Pancreas (tissue), 10 donors: Measurements from ENCODE around the gene TNFSF11. TPM values are rescaled to one million over a fixed set of nuclear protein-coding genes. Genes with fewer than 3 reads are reported as not detected.

Experiments
- ATAC-seq, 4 donors: fragments of 200-7000 bp; cut with Tn5 transposase; one replicate each; pipeline versions ENCODE4 v1.8.0 to v1.9.1; 2020; ENCODE audit warnings: mild to moderate bottlenecking in 4 of 4, moderate library complexity in 4 of 4
- DNase-seq, 6 donors: peaks; one replicate each; pipeline ENCODE4 v3.0.0-alpha.2; 2020
- FAIRE-seq: peaks from 2 replicates; lab custom pipeline; 2012; peaks lifted over from hg19 to GRCh38; lab: Jason Lieb, UNC
- H3K27ac ChIP-seq, 4 donors: fragments of 200-600 bp; sonication (generic); 1 replicate in 3 of 4; 2 replicates in 1 of 4; pipeline versions ENCODE4 v1.5.0 to v1.8.0; 2020
- H3K27me3 ChIP-seq, 4 donors: fragments of 200-600 bp; one replicate each; pipeline ENCODE4 v1.8.0; 2021
- H3K36me3 ChIP-seq, 3 donors: fragments of 200-600 bp; sonication (generic) in 1 of 3; one replicate each; pipeline versions ENCODE4 v1.5.0 to v1.8.0; 2020 to 2021
- H3K4me1 ChIP-seq, 3 donors: fragments of 200-600 bp; one replicate each; pipeline ENCODE4 v1.8.0; 2021
- H3K4me3 ChIP-seq, 4 donors: fragments of 200-600 bp; sonication (generic) in 2 of 4; one replicate each; pipeline versions ENCODE4 v1.5.0 to v1.8.0; 2020 to 2021
- H3K9me3 ChIP-seq, 4 donors: fragments of 200-600 bp; one replicate each; pipeline ENCODE4 v1.8.0; 2021
- CTCF ChIP-seq, 4 donors: fragments of 200-600 bp; sonication (generic) in 3 of 4; IDR thresholded peaks; one replicate each; pipeline versions ENCODE4 v1.5.0 to v1.8.0; 2021; ENCODE audit warnings: antibody characterized with exemption in 4 of 4
- WGBS, 2 donors: extraction: QIAGEN DNeasy Blood & Tissue Kit; methylation state at CpG; one replicate each; pipeline ENCODE4 v1.1.7; 2013; 5-methylcytosine and 5-hydroxymethylcytosine counted together
- intact Hi-C, 3 donors: fragments of 100-400 bp; cut with DNase I; formaldehyde crosslinking; loops; one replicate each; pipeline versions ENCODE4 v1.11.1 to v1.14.2; 2022
- polyA plus RNA-seq, 2 donors: library from polyadenylated mRNA; stranded (reverse); fragments of 200-250 nt; gene quantifications; one replicate each; pipeline ENCODE4 v1.2.3, GENCODE V29; 2013
- total RNA-seq, 6 donors: library from RNA; stranded (reverse); fragmentation: NEBNext Ultra II Directional in 4 of 6; extraction: Animal tissue kit (Norgen Biotek cat#: 25700) in 4 of 6; gene quantifications; one replicate each; pipeline versions ENCODE4 v1.2.1 to v1.2.4, GENCODE V29; 2021 to 2023
- donor health status: healthy with polysubstance abuse.
- donor health status: DM: no; HTN: no; CAD: no; lungs with moderate emphysema.
- donor health status: DM: no; HTN: no; CAD: no.
- donor health status: control.
- donor health status: control.
- donor health status: Bipolar disorder and iron deficiency.
- donor health status: DM: yes; HTN: yes; CAD: no.
- donor health status: DM: no; HTN: no; CAD: no.
- donor health status: DM: no; HTN: no; CAD: no.
- donor health status: DM: yes; HTN: yes; CAD: no.

TNFSF11 gene
- total and polyA plus RNA-seq, 8 donors, result 0.11 to 1.1 (median 0.26) TPM; not detected in 3

- ATAC-seq (no peak), DNase-seq (no peak), FAIRE-seq (no peak)
- no peak overlapping the region for H3K27ac ChIP-seq
- H3K4me3 ChIP-seq, result no peak overlapping the region
- no peaks in the 10 kb centered on the region for H3K27me3 ChIP-seq
- TF ChIP-seq CTCF (IDR thresholded peaks at IDR 0.05), result no peak
- intact Hi-C loops, result no loop called here
- no peaks in the 10 kb centered on the region for H3K36me3 ChIP-seq
- H3K4me1 ChIP-seq, result no peaks in the 10 kb centered on the region
- WGBS, 2 donors, result 47 to 51% methylated on average over 3 of the region's 3 CpGs
- no peaks in the 10 kb centered on the region for H3K9me3 ChIP-seq
Measured at GRCh38 chr13:42526804-42527203, 47.1 kb upstream of the TNFSF11 start.

- no peak for TF ChIP-seq CTCF (IDR thresholded peaks at IDR 0.05)
- FAIRE-seq (peak; percentile 37), ATAC-seq (no peak), DNase-seq (no peak)
- H3K27me3 ChIP-seq, result no peaks in the 10 kb centered on the region
- WGBS, 2 donors, result 51 to 53% methylated on average over 4 of the region's 4 CpGs
- H3K36me3 ChIP-seq, result no peaks in the 10 kb centered on the region
- no peak overlapping the region for H3K4me3 ChIP-seq
- H3K4me1 ChIP-seq, result no peaks in the 10 kb centered on the region
- H3K27ac ChIP-seq, result no peak overlapping the region
- intact Hi-C loops, result no loop called here
- H3K9me3 ChIP-seq, result no peaks in the 10 kb centered on the region
Measured at GRCh38 chr13:42532561-42533335, 41.2 kb upstream of the TNFSF11 start.

GRCh38 chr13:42533336-42533591 lies 40.7 kb upstream of the TNFSF11 start:
- Histone ChIP-seq H3K27me3 (no peaks in the 10 kb centered on the region), H3K4me3 (no peak overlapping the region), H3K9me3 (no peaks in the 10 kb centered on the region), H3K36me3 (no peaks in the 10 kb centered on the region), H3K27ac (no peak overlapping the region), H3K4me1 (no peaks in the 10 kb centered on the region)
- FAIRE-seq (no peak), DNase-seq (no peak), ATAC-seq (no peak)
- WGBS, 2 donors, result 93 to 96% methylated on average over 1 of the region's 1 CpG
- TF ChIP-seq CTCF (IDR thresholded peaks at IDR 0.05), result no peak
- intact Hi-C loops, result no loop called here

- no peak for ATAC-seq
- intact Hi-C loops, result no loop called here
- H3K36me3 ChIP-seq, result no peaks in the 10 kb centered on the region
- no peak overlapping the region for H3K27ac ChIP-seq
- no peaks in the 10 kb centered on the region for H3K4me1 ChIP-seq
- no peak for DNase-seq
- H3K9me3 ChIP-seq, result no peaks in the 10 kb centered on the region
- H3K4me3 ChIP-seq, result no peak overlapping the region
- H3K27me3 ChIP-seq, result no peaks in the 10 kb centered on the region
- no peak for TF ChIP-seq CTCF (IDR thresholded peaks at IDR 0.05)
- FAIRE-seq, result no peak
- 89 to 100% methylated on average over 1 of the region's 1 CpG for WGBS, 2 donors
Measured at GRCh38 chr13:42534785-42535184, 39.2 kb upstream of the TNFSF11 start.

- no peak for ATAC-seq
- no peak for FAIRE-seq
- DNase-seq, result no peak
- 20 to 29% methylated on average over 2 of the region's 2 CpGs for WGBS, 2 donors
- H3K4me1 ChIP-seq, result no peaks in the 10 kb centered on the region
- H3K27ac ChIP-seq, result no peak overlapping the region
- H3K27me3 ChIP-seq, result no peaks in the 10 kb centered on the region
- no peak overlapping the region for H3K4me3 ChIP-seq
- TF ChIP-seq CTCF (IDR thresholded peaks at IDR 0.05), result no peak
- intact Hi-C loops, result no loop called here
- H3K36me3 ChIP-seq, result no peaks in the 10 kb centered on the region
- no peaks in the 10 kb centered on the region for H3K9me3 ChIP-seq
Measured at GRCh38 chr13:42538996-42539395, 35.0 kb upstream of the TNFSF11 start.
